Breast epithelium (tissue), 3 donors: ENCODE data around the gene SPATA12.

Experiments
- POLR2A ChIP-seq: fragments of 450-650 bp; IDR thresholded peaks from one replicate; pipeline ENCODE4 v1.6.1; 2016; ENCODE audit warnings: antibody characterized with exemption, mild to moderate bottlenecking, moderate library complexity
- TF ChIP-seq, protein P1 (sequence below), 3 donors: fragments of 450-650 bp; IDR thresholded peaks; one replicate each; pipeline ENCODE4 v1.5.1; 2016 to 2017; ENCODE audit warnings: antibody characterized with exemption in 3 of 3, mild to moderate bottlenecking in 3 of 3, moderate library complexity in 3 of 3

DNA sequence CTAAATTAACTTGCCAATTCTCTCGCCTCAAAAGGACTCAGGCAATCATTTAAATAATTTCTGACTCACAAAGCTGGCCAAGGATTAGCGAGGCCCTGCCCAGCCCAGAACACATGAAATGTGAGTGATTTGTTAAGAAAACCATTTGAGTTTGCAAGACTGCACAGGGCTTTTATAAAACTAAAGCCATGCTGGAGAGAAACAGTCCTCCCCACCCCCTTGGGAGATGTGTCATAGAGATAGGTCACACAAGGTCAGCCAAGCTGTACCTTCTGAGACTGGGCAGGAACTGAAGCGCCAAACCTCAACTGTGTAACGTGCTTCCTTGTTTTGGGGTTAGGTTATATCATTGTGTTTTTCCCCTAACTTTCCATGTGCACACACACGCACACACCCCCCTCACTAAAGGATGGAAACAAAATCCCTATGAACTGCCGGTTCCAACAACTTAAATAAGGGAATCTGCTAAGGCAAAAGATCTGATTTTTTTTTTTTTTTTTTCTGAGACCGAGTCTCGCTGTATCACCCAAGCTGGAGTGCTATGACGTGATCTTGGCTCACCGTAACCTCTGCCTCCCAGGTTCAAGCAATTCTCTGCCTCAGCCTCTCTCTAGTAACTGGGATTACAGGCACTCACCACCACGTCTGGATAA lies 8.1 kb downstream of the SPATA12 start:
- TF ChIP-seq, protein P1, sequence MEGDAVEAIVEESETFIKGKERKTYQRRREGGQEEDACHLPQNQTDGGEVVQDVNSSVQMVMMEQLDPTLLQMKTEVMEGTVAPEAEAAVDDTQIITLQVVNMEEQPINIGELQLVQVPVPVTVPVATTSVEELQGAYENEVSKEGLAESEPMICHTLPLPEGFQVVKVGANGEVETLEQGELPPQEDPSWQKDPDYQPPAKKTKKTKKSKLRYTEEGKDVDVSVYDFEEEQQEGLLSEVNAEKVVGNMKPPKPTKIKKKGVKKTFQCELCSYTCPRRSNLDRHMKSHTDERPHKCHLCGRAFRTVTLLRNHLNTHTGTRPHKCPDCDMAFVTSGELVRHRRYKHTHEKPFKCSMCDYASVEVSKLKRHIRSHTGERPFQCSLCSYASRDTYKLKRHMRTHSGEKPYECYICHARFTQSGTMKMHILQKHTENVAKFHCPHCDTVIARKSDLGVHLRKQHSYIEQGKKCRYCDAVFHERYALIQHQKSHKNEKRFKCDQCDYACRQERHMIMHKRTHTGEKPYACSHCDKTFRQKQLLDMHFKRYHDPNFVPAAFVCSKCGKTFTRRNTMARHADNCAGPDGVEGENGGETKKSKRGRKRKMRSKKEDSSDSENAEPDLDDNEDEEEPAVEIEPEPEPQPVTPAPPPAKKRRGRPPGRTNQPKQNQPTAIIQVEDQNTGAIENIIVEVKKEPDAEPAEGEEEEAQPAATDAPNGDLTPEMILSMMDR (IDR thresholded peaks at IDR 0.05), result no peak
- no peak for TF ChIP-seq POLR2A
